GM19452 (cell line): ENCODE measurements around the gene ALDOC.
"Not testable (repeated sequence)": the region's sequence is repeated elsewhere in the genome, so short reads cannot be mapped to it uniquely, and the experiment has no call there.

Source experiments
- ATAC-seq: cut with Tn5 transposase; IDR thresholded peaks from one replicate; pipeline ENCODE4 v1.9.1; 2021; ENCODE audit not compliant: unreplicated experiment

ALDOC gene

DNA sequence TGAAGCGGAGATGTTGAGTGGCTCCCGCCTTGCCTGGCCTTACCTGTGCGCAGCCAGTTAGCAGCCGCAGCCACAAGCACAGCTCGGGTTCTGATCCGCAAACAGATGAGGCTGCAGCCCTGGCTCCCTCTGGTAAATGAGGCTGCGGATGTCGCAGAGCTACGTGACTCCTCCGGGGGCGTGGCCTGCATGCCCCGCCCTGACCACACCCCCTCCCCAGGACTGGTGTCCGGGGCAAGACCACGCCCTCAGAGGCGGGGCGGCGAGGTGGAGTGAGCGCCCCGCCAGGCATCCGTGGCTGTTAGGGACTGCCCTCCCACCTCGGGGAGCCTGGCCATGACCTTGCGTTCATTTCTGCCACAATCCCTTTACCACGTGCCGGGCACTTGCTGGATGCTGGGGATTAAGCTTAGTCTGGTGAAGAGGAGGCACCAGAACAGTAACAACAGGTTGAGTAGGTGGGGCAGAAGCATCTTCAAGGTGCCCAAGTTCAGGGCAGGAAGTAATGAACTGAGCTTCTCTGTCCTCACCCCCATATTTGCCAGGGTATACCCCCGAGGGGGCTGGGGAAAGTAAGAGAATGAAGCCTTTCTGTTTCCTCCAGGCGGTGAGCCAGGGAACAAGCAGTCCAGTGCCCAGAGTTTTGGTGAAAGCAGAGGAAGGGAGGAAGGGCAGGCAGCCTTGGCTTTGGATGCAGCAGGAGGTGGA is at the start of gene ALDOC:
ALDOC (minus strand) TSS at position 138 of the 708 bp plus-strand sequence. CDS start 1,363 bp downstream, outside the sequence.
- ATAC-seq, result peak; percentile 88

DNA sequence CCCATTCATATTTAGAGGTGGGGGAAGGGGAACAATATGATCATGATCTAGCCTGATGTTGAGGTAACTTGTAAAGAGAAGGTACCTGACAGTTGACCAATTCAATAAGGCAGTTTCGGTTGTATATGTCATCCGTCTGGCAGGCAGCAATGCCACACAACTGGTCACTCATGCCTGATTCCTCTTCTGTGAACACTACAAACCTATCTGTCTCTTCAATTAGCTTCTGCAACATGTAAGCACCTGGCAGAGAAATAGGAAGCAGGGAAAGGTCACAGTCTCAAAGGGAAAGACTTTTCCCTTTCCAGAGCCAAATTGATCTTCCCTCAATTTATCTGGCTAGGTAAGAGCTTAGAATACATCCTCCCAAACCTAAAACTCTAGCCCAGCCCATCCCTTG is 47.5 kb upstream of the ALDOC start:
- ATAC-seq, result no peak

DNA sequence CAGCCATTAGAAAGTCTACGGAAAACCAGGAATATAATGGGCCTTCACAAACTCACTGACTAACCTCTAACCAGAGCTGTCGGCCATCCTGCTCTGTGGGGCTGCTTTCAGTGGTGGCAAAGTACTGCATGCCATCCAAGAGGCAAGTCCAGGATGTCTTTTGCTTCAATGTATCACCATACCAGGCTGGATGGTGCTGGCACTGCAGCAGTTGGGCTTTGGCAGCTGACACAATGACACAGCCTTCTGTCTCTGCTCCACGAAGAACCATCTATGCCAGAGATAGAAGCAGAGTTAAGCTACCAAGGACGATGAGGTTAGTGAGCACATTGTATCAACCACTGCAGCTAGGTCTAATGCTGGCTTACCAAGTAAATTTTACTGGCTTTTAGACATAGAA is 47.0 kb upstream of the ALDOC start:
- ATAC-seq, result no peak

DNA sequence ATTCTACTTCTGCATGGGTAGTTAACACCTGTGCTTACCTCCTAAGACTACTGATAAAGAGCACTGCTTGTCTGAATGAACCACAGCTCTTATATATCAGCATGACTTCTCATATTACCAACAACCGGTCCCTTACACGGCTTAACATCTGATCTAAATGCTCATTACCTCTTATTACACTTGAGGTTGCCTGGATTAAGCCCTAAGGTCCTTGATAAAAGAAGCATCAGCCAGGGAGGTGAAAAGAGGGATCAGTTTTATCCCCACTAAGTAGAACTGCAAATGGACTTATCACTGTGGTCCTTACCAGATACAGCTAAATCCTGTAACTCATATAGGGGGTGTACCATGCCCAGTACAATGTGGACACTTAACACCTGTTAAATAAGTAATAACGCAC is 45.5 kb upstream of the ALDOC start:
- no peak for ATAC-seq

- no peak for ATAC-seq
Observed at GRCh38 chr17:28620010-28620409, 43.3 kb upstream of the ALDOC start.

DNA sequence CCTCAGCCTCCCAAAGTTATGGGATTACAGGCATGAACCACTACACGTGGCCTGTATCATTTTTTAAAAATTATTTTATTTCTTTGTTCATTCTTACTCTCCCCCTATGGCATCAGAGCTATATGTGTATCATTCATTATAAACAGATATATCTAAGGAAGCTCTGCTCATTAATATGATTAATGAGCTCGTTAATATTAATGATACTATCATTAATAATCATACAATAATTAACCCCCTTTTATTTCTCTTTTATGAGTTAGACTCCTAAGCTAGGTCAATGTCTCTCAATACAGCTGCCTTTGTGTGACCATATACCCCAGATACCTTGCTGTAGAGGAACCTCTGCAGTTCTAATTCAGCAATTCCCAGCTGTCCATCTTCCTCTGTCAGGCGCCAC is 41.8 kb upstream of the ALDOC start:
- no peak for ATAC-seq

GRCh38 chr17:28616281-28616680 is 39.6 kb upstream of the ALDOC start:
- no peak for ATAC-seq

- ATAC-seq, result no peak
Observed at GRCh38 chr17:28615260-28615940, 38.7 kb upstream of the ALDOC start.

DNA sequence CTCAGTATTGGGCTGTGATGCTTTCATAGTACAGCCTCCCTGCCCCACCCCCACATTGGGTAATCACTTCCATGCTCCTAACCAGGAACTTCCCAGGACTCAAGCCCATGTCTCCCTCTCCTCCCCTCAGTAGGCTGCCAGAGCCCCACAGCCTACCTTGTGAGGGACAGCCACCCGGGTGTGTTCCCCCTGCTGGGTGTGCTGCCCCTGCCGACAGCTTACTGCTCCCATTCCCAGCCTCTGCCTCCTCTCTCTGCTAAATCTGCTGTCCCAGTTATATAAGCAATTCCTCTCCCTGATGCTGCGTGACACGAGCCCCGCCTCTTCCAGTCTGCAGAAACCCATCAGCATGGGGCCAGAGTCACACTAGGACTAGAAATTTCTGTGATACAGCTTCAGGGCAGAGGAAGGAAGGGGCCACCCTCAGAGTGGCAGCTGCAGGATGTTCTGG is 37.3 kb upstream of the ALDOC start, which contains the start of gene RSKR:
RSKR (minus strand) TSS at position 255 of the 451 bp plus-strand sequence; CDS start at position 231, 24 bp downstream.
- ATAC-seq, result no peak

- no peak for ATAC-seq
Observed at GRCh38 chr17:28612936-28613872, 36.5 kb upstream of the ALDOC start.

- ATAC-seq, result no peak
Observed at GRCh38 chr17:28612531-28612930, 35.8 kb upstream of the ALDOC start.

DNA sequence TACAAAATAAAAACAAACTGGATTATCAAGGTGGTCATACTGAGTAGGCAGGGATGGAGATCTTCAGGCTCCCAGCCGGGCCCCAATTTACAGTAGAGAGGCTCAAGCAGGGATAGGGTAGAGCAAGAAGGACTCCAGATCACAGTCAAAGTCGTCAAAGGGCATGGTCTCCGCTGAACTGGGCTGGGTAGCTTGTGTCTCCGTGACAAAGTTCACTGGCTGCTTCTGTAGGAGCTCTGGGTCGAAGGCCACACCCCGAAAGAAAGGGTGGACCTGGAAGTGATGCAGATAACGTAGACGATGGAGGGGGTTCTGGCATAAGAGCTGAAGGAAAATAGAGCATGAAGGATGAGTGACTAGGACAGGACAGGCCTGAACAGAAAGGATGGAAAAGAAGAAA is 33.7 kb upstream of the ALDOC start:
- no peak for ATAC-seq

- ATAC-seq, result not testable (repeated sequence)
Observed at GRCh38 chr17:28604031-28604430, 27.3 kb upstream of the ALDOC start.

- peak; percentile 56 for ATAC-seq
Observed at GRCh38 chr17:28599311-28600184, 22.9 kb upstream of the ALDOC start.

- peak; percentile 75 for ATAC-seq
Observed at GRCh38 chr17:28598799-28599310, 22.2 kb upstream of the ALDOC start, which contains the start of gene SPAG5. SPAG5 (minus strand) TSS chr17:28599025; CDS start chr17:28598946, 79 bp downstream.

GRCh38 chr17:28598389-28598788 is 21.7 kb upstream of the ALDOC start:
- no peak for ATAC-seq

GRCh38 chr17:28597606-28598383 is 21.1 kb upstream of the ALDOC start:
- ATAC-seq, result no peak

GRCh38 chr17:28592260-28592659 is 15.6 kb upstream of the ALDOC start:
- no peak for ATAC-seq

DNA sequence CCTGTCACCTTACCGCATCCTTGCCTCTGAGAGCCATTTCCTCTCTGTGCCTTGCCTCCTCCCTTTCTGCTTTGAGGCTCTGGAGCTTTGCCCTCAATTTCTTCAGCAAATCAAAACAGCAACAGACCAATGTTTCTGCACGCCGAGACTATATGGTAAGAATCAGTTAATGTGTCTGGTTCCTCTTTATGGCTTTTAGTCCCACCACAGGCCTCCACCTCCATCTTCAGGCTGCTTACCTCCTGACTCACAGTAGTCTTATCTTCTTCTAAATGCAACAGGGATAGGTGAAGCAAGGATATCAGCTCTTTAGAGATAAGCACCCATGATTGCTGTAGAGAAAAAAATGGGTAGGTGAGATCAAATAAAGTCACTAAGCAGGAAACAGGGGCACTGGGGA is 9.2 kb upstream of the ALDOC start:
- ATAC-seq, result no peak
